ENCODE data around the gene PSMD8.

DNA sequence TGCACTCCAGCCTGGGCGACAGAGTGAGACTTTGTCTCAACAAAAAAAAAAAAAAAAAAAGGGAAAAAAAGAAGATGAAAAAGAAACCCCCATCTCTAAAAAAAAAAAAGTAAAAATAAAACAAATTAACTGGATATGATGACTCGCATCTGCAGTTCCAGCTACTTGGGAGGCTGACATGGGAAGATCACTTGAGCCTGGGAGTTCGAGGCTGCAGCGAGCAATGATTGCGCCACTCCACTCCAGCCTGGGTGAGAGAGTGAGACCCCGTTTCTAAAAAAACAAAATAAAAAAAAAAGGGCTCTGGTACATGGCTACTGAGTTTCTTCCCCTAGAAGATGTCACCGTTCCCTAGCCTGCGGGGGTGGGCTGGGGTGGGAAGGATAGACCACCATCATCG is 41.1 kb upstream of the PSMD8 start:
- TF ChIP-seq POLR2AphosphoS5 (IDR thresholded peaks at IDR 0.05) (no peak), POLR2A (IDR thresholded peaks at IDR 0.05) (no peak)
- TF ChIP-seq, protein P1, sequence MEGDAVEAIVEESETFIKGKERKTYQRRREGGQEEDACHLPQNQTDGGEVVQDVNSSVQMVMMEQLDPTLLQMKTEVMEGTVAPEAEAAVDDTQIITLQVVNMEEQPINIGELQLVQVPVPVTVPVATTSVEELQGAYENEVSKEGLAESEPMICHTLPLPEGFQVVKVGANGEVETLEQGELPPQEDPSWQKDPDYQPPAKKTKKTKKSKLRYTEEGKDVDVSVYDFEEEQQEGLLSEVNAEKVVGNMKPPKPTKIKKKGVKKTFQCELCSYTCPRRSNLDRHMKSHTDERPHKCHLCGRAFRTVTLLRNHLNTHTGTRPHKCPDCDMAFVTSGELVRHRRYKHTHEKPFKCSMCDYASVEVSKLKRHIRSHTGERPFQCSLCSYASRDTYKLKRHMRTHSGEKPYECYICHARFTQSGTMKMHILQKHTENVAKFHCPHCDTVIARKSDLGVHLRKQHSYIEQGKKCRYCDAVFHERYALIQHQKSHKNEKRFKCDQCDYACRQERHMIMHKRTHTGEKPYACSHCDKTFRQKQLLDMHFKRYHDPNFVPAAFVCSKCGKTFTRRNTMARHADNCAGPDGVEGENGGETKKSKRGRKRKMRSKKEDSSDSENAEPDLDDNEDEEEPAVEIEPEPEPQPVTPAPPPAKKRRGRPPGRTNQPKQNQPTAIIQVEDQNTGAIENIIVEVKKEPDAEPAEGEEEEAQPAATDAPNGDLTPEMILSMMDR (IDR thresholded peaks at IDR 0.05): no peak

Data from prostate gland (tissue), 2 donors.